Hepatocyte (in vitro differentiated cells): Measurements from ENCODE around the gene SMOC1. TPM values are rescaled to one million over a fixed set of nuclear protein-coding genes. Genes with fewer than 3 reads are reported as not detected.

Source experiments
- DNase-seq: peaks from one replicate; pipeline ENCODE4 v3.0.0-alpha.2; 2016; ENCODE audit warnings: low spot score
- H2AFZ ChIP-seq: fragments of 200-600 bp; sonication (generic); 2 replicates; pipeline ENCODE4 v1.6.0; 2016; ENCODE audit warnings: antibody characterized with exemption, mild to moderate bottlenecking
- H3K27ac ChIP-seq: fragments of 200-600 bp; sonication (generic); 2 replicates; pipeline ENCODE4 v1.5.1; 2016; ENCODE audit warnings: mild to moderate bottlenecking
- H3K27me3 ChIP-seq: fragments of 200-600 bp; sonication (generic); 2 replicates; pipeline ENCODE4 v1.6.1; 2016
- H3K36me3 ChIP-seq: fragments of 200-600 bp; sonication (generic); replicated peaks from 2 replicates; pipeline ENCODE4 v1.5.1; 2016; ENCODE audit warnings: low read depth; ENCODE audit not compliant: insufficient read depth
- H3K4me1 ChIP-seq: fragments of 200-600 bp; sonication (generic); 2 replicates; pipeline ENCODE4 v1.5.1; 2016; ENCODE audit warnings: mild to moderate bottlenecking, moderate library complexity; ENCODE audit not compliant: insufficient read depth
- H3K4me2 ChIP-seq: fragments of 200-600 bp; sonication (generic); 2 replicates; pipeline ENCODE4 v1.6.0; 2016
- H3K4me3 ChIP-seq: fragments of 200-600 bp; sonication (generic); 2 replicates; pipeline ENCODE4 v1.5.1; 2016; ENCODE audit warnings: mild to moderate bottlenecking
- H3K79me2 ChIP-seq: fragments of 200-600 bp; sonication (generic); 2 replicates; pipeline ENCODE4 v1.6.0; 2017; ENCODE audit warnings: mild to moderate bottlenecking
- H3K9me2 ChIP-seq: fragments of 200-600 bp; sonication (generic); replicated peaks from 2 replicates; pipeline ENCODE4 v1.6.0; 2017; ENCODE audit warnings: mild to moderate bottlenecking; ENCODE audit not compliant: insufficient read depth
- H3K9me3 ChIP-seq: fragments of 200-600 bp; sonication (generic); 2 replicates; pipeline ENCODE4 v1.5.1; 2016; ENCODE audit warnings: low read depth, mild to moderate bottlenecking
- H4K20me1 ChIP-seq: fragments of 200-600 bp; sonication (generic); 2 replicates; pipeline ENCODE4 v1.6.0; 2016; ENCODE audit warnings: mild to moderate bottlenecking; ENCODE audit not compliant: insufficient read depth, poor library complexity, severe bottlenecking
- EZH2 ChIP-seq: fragments of 200-600 bp; sonication (generic); IDR thresholded peaks from 2 replicates; pipeline ENCODE4 v1.6.1; 2016; ENCODE audit warnings: antibody characterized with exemption, mild to moderate bottlenecking, borderline replicate concordance
- EZH2phosphoT487 ChIP-seq: fragments of 200-600 bp; sonication (generic); IDR thresholded peaks from one replicate; pipeline ENCODE4 v1.6.1; 2018; ENCODE audit warnings: antibody characterized with exemption, mild to moderate bottlenecking, low read depth, moderate library complexity; ENCODE audit not compliant: unreplicated experiment, severe bottlenecking
- WGBS: methylation state at CpG from one replicate; pipeline ENCODE4 v1.1.6; 2016; ENCODE audit warnings: low lambda C conversion rate; ENCODE audit errors: missing lambda C conversion rate; 5-methylcytosine and 5-hydroxymethylcytosine counted together
- polyA plus RNA-seq: library from polyadenylated mRNA; unstranded; fragments of >200 nt; fragmentation: Nextera tagmentation; extraction: Ambion mirVana; gene quantifications from 2 replicates; pipeline ENCODE4 v1.2.1, GENCODE V29; 2016
- total RNA-seq: library from RNA; depleted of rRNA; stranded (reverse); fragments of >200 nt; gene quantifications from 2 replicates; pipeline ENCODE4 v1.2.3, GENCODE V29; 2014
- TF ChIP-seq, protein P1 (sequence below): fragments of 200-600 bp; sonication (generic); IDR thresholded peaks from 2 replicates; pipeline ENCODE4 v1.5.1; 2016; ENCODE audit warnings: antibody characterized with exemption, mild to moderate bottlenecking; ENCODE audit not compliant: poor library complexity

SMOC1 gene
- total and polyA plus RNA-seq, 2 experiments from 2014 or later: 2.1 to 6.2 TPM

DNA sequence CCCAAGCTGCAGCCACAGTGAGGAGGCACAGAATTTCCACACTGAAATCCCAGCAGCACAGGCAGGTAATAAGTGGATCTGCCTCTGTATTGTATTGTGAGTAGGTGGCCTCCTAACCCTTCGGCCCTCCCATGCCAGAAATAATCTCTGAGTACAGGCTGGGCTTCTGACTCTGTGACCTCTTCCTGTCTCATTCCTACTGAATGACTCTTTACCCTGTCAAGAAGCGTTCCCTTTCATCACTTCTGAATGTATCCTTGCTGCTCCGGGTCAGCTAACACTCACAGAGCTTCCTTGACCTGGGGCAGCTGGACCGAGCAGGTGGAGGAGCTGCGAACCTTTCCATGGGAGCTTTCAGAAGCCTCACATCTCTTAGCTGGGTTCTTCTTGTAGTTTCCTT lies 190.0 kb downstream of the SMOC1 start:
- Histone ChIP-seq H3K4me2 (no peak overlapping the region), H3K27ac (no peak overlapping the region), H3K9me3 (no peaks in the 10 kb centered on the region), H3K4me3 (no peak overlapping the region), H3K27me3 (no peaks in the 10 kb centered on the region), H2AFZ (no peak overlapping the region), H4K20me1 (no peaks in the 10 kb centered on the region), H3K9me2 (no peaks in the 10 kb centered on the region), H3K4me1 (peaks cover 5% of the 10 kb centered on the region), H3K36me3 (no peaks in the 10 kb centered on the region), H3K79me2 (no peaks in the 10 kb centered on the region)
- TF ChIP-seq EZH2 (no peak), EZH2phosphoT487 (no peak)
- TF ChIP-seq, protein P1, sequence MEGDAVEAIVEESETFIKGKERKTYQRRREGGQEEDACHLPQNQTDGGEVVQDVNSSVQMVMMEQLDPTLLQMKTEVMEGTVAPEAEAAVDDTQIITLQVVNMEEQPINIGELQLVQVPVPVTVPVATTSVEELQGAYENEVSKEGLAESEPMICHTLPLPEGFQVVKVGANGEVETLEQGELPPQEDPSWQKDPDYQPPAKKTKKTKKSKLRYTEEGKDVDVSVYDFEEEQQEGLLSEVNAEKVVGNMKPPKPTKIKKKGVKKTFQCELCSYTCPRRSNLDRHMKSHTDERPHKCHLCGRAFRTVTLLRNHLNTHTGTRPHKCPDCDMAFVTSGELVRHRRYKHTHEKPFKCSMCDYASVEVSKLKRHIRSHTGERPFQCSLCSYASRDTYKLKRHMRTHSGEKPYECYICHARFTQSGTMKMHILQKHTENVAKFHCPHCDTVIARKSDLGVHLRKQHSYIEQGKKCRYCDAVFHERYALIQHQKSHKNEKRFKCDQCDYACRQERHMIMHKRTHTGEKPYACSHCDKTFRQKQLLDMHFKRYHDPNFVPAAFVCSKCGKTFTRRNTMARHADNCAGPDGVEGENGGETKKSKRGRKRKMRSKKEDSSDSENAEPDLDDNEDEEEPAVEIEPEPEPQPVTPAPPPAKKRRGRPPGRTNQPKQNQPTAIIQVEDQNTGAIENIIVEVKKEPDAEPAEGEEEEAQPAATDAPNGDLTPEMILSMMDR: no peak
- 75% methylated on average over 5 of the region's 5 CpGs for WGBS
- no peak for DNase-seq

DNA sequence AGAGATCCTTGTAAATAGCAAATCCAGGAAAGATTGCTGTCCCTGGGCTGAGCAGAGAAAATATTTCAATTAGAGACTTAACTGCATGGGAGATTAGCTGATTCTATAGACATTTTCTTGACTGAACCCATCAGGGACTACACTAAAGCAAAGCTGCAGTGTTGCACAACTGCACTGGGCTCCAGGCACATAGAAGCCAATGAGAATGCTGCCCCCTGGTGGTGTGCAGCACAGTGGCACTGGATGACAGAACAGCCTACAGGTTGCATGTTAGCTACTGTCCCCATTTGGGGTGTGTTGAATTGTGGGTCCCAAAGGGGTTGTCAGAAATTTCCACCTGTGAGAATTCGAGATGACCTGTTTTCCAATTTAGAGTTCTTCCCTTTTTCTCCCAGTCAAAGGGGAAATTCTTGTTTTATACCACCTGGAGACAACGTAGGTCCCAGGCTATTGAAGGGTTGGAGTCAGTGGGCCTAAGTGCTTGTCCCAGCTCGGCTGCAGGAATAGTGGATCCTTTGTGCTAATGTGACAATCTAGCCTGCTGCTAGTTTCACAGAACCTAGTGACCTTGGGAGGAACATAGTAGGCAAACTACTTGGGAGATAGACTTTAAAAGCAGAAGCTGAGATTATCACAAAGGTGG lies 194.8 kb downstream of the SMOC1 start:
- peak; percentile 89 for DNase-seq
- Histone ChIP-seq H3K79me2 (no peaks in the 10 kb centered on the region), H3K27me3 (no peaks in the 10 kb centered on the region), H3K9me2 (no peaks in the 10 kb centered on the region), H3K4me1 (no peaks in the 10 kb centered on the region), H3K9me3 (no peaks in the 10 kb centered on the region), H3K4me3 (no peak overlapping the region), H3K27ac (no peak overlapping the region), H3K36me3 (no peaks in the 10 kb centered on the region), H2AFZ (no peak overlapping the region), H3K4me2 (no peak overlapping the region), H4K20me1 (no peaks in the 10 kb centered on the region)
- no peak for TF ChIP-seq EZH2phosphoT487
- TF ChIP-seq, protein P1: peak; percentile 89
- 60% methylated on average over 3 of the region's 3 CpGs for WGBS

DNA sequence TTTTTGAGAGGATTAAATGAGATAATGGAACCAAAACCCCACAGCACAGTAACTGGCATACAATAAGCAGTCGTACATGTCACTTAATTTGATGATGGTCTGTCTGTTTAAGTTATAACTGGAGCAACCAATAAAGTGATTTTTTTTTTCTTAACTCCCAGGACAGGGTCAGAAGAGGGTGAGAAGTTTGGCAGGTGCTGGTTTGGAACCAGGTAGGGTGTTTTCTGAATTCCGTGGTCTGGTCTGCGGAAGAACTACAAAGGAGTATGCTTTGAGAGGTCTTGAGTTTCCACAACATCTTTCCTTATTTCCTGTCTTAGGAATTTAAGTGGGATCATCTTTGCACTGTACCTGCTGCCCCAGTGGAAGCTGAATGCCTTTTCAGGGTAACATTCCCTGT lies 197.8 kb downstream of the SMOC1 start:
- Histone ChIP-seq H3K9me2 (no peaks in the 10 kb centered on the region), H2AFZ (no peak overlapping the region), H3K4me1 (no peaks in the 10 kb centered on the region), H3K9me3 (no peaks in the 10 kb centered on the region), H3K79me2 (no peaks in the 10 kb centered on the region), H4K20me1 (no peaks in the 10 kb centered on the region), H3K36me3 (no peaks in the 10 kb centered on the region), H3K4me2 (no peak overlapping the region), H3K4me3 (no peak overlapping the region), H3K27me3 (peaks cover 2% of the 10 kb centered on the region), H3K27ac (no peak overlapping the region)
- TF ChIP-seq EZH2phosphoT487: no peak
- no peak for TF ChIP-seq EZH2
- TF ChIP-seq, protein P1: no peak
- no peak for DNase-seq
- 87% methylated on average over 3 of the region's 3 CpGs for WGBS

DNA sequence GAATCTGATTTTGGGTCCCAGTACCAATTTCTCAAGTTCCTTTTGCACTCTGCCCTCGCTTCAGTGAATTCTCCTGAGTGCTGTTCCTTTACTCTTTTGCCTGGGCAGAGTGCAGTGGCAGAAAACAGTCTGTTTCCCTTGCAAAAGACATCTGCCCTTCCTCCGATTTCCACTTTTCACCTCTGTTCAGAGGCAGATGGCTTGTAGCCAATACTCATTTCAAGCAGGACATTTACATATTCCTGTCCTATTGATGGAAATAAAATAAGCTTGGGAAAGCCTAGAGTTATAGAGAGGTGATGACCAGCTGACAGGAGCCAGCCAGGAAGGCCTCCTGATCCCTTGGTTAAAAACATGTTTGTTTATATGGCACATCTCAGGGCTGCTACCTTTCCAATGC lies 198.5 kb downstream of the SMOC1 start:
- H3K4me3 ChIP-seq: no peak overlapping the region
- no peaks in the 10 kb centered on the region for H3K9me3 ChIP-seq
- H3K27me3 ChIP-seq: peaks cover 6% of the 10 kb centered on the region
- TF ChIP-seq, protein P1: no peak
- no peak for TF ChIP-seq EZH2phosphoT487
- TF ChIP-seq EZH2: no peak
- no peaks in the 10 kb centered on the region for H3K79me2 ChIP-seq
- WGBS: 87% methylated on average over 2 of the region's 2 CpGs
- no peak overlapping the region for H2AFZ ChIP-seq
- H3K36me3 ChIP-seq: no peaks in the 10 kb centered on the region
- H3K4me2 ChIP-seq: no peak overlapping the region
- no peaks in the 10 kb centered on the region for H3K4me1 ChIP-seq
- H3K27ac ChIP-seq: no peak overlapping the region
- H3K9me2 ChIP-seq: no peaks in the 10 kb centered on the region
- no peak for DNase-seq
- no peaks in the 10 kb centered on the region for H4K20me1 ChIP-seq
